Glomerular endothelial cell (primary cell): Measurements from ENCODE around the gene CDK12. TPM values are rescaled to one million over a fixed set of nuclear protein-coding genes. Genes with fewer than 3 reads are reported as not detected.

Experiments
- DNase-seq: peaks from one replicate; pipeline ENCODE4 v3.0.0-alpha.2; 2011; ENCODE audit warnings: low read depth, low spot score; ENCODE audit errors: extremely low read depth
- total RNA-seq: library from RNA; depleted of rRNA; stranded (reverse); fragments of >200 nt; gene quantifications from 2 replicates; pipeline ENCODE4 v1.2.3, GENCODE V29; 2015

CDK12 gene
- total RNA-seq, 1 donor from 2014 or later: 40.9 TPM

DNA sequence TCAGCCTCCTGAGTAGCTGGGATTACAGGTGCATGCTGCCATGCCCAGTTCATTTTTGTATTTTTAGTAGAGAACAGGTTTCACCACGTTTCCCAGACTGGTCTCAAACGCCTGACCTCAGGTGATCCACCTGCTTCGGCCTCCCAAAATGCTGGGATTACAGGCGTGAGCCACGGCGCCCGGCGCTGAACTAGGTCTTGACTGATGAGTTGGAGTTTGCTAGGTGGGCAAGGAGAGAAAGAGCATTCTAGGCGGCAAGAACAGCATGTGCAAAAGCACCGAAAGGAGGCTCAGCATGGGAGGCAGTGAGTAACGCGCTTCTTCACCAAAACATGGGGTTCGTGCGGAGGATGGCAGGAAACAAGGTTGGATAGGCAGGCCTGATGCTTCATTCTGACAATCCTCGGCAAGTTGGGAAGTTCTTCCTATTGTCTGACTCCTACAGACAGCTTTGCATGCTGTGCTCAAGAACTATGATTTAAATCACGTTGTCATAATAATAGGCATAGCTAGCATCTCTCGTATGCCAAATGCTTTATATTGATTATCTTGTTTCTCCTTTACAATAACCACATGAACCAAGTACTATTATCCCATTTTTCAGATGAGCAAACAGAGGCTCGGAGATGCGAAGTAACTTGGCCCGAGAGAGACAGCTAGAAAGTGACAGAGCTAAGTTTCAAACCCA is 119.9 kb downstream of the CDK12 start:
- no peak for DNase-seq

DNA sequence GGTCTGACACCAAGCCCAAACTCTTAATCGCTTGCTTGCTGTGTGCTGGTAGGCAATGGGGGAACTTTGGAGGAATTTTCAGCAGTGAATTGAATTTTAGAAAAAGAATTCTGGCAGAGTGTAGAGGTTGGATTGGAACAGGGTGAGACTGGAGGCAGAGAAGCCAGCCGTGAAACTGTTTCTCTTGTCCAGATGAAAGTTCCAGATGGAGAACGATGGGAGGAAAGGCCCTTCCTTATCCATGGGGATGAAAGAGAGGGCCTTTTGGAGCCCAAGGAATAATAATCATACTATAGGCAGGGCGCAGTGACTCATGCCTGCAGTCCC is 120.4 kb downstream of the CDK12 start:
- no peak for DNase-seq

DNA sequence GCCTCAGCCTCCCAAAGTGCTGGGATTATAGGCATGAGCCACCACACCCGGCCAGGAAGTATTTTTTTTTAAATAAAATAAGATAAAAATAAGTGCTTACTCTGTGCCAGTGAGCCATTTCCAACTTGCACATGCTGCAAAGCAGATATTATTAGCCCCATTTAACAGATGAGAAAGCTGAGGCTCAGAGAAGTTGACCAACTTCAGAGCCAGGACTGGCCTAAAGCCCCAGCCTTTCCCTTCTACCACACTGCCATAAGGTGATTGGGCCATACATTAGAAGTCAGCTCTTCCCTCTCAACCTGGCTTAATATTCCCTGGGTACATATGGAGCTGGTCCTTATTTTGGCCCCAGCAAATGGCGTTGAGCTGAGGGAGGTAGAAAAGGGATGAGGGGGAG is 121.4 kb downstream of the CDK12 start:
- DNase-seq: no peak

Other genes with a start within 250 kb of the CDK12 start
- gene STAC2, start 235.5 kb upstream of the CDK12 start, total RNA-seq: not detected in 2 replicates
- 11.5 and 14.0 TPM in 2 replicates for gene FBXL20, start 59.9 kb upstream of the CDK12 start, total RNA-seq
- 22.7 and 27.9 TPM in 2 replicates for gene MED1, start 10.2 kb upstream of the CDK12 start, total RNA-seq
- gene NEUROD2, start 146.4 kb downstream of the CDK12 start, total RNA-seq: not detected in 2 replicates
- gene PPP1R1B, start 165.5 kb downstream of the CDK12 start, total RNA-seq: not detected in 2 replicates
- gene STARD3, start 175.7 kb downstream of the CDK12 start, total RNA-seq: 31.4 and 50.2 TPM in 2 replicates
- 0.05 and 2.1 TPM in 2 replicates for gene TCAP, start 203.9 kb downstream of the CDK12 start, total RNA-seq
- gene PNMT, start 207.0 kb downstream of the CDK12 start, total RNA-seq: not detected in 2 replicates
- gene PGAP3, start 226.6 kb downstream of the CDK12 start, total RNA-seq: 6.0 and 7.5 TPM in 2 replicates
- gene ERBB2, start 238.6 kb downstream of the CDK12 start, total RNA-seq: 18.5 and 20.1 TPM in 2 replicates